ENCODE results near the gene FGF14. TPM values are rescaled to one million over a fixed set of nuclear protein-coding genes. Genes with fewer than 3 reads are reported as not detected.

Gene FGF14
- total RNA-seq, 1 donor from 2014 or later: not detected

- ChIA-PET CTCF (no interaction called here), POLR2A (no interaction called here)
- Mint-ChIP-seq H3K36me3 (ENCODE audit: low read depth) (no peaks in the 10 kb centered on the region), H3K4me1 (no peaks in the 10 kb centered on the region), H3K27ac (no peak overlapping the region), H3K4me3 (no peak overlapping the region), H3K27me3 (no peaks in the 10 kb centered on the region), H3K9me3 (no peaks in the 10 kb centered on the region)
- TF ChIP-seq, protein P1, sequence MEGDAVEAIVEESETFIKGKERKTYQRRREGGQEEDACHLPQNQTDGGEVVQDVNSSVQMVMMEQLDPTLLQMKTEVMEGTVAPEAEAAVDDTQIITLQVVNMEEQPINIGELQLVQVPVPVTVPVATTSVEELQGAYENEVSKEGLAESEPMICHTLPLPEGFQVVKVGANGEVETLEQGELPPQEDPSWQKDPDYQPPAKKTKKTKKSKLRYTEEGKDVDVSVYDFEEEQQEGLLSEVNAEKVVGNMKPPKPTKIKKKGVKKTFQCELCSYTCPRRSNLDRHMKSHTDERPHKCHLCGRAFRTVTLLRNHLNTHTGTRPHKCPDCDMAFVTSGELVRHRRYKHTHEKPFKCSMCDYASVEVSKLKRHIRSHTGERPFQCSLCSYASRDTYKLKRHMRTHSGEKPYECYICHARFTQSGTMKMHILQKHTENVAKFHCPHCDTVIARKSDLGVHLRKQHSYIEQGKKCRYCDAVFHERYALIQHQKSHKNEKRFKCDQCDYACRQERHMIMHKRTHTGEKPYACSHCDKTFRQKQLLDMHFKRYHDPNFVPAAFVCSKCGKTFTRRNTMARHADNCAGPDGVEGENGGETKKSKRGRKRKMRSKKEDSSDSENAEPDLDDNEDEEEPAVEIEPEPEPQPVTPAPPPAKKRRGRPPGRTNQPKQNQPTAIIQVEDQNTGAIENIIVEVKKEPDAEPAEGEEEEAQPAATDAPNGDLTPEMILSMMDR (IDR thresholded peaks at IDR 0.05): no peak
- no peak for ATAC-seq (ENCODE audit: low read depth)
- intact Hi-C loops (cut with micrococcal nuclease): no loop called here
- no peak for DNase-seq
These were observed 434.6 kb downstream of the FGF14 start for GRCh38 chr13:101967216-101967615.

- TF ChIP-seq, protein P1 (IDR thresholded peaks at IDR 0.05): no peak
- no peak for ATAC-seq (ENCODE audit: low read depth)
- Mint-ChIP-seq H3K9me3 (no peaks in the 10 kb centered on the region), H3K27ac (no peak overlapping the region), H3K4me3 (no peak overlapping the region), H3K36me3 (ENCODE audit: low read depth) (no peaks in the 10 kb centered on the region), H3K27me3 (no peaks in the 10 kb centered on the region), H3K4me1 (no peaks in the 10 kb centered on the region)
- ChIA-PET CTCF (no interaction called here), POLR2A (no interaction called here)
- DNase-seq: no peak
- intact Hi-C loops (cut with micrococcal nuclease): no loop called here
These were observed 436.8 kb downstream of the FGF14 start for GRCh38 chr13:101965096-101965495.

- Mint-ChIP-seq H3K27ac (no peak overlapping the region), H3K9me3 (peaks cover 3% of the 10 kb centered on the region), H3K36me3 (ENCODE audit: low read depth) (no peaks in the 10 kb centered on the region), H3K4me1 (no peaks in the 10 kb centered on the region), H3K27me3 (no peaks in the 10 kb centered on the region), H3K4me3 (no peak overlapping the region)
- intact Hi-C loops (cut with micrococcal nuclease): no loop called here
- no peak for DNase-seq
- TF ChIP-seq, protein P1 (IDR thresholded peaks at IDR 0.05): no peak
- ChIA-PET CTCF (no interaction called here), POLR2A (no interaction called here)
- no peak for ATAC-seq (ENCODE audit: low read depth)
These were observed 442.8 kb downstream of the FGF14 start for GRCh38 chr13:101959016-101959415.

- DNase-seq (no peak), ATAC-seq (ENCODE audit: low read depth) (no peak)
- H3K27ac Mint-ChIP-seq: no peak overlapping the region
- intact Hi-C loops (cut with micrococcal nuclease): no loop called here
- no peak overlapping the region for H3K4me3 Mint-ChIP-seq
- peaks cover 3% of the 10 kb centered on the region for H3K9me3 Mint-ChIP-seq
- ChIA-PET CTCF (no interaction called here), POLR2A (no interaction called here)
- H3K36me3 Mint-ChIP-seq (ENCODE audit: low read depth): no peaks in the 10 kb centered on the region
- no peaks in the 10 kb centered on the region for H3K27me3 Mint-ChIP-seq
- no peaks in the 10 kb centered on the region for H3K4me1 Mint-ChIP-seq
- TF ChIP-seq, protein P1 (IDR thresholded peaks at IDR 0.05): no peak
These were observed 446.1 kb downstream of the FGF14 start for GRCh38 chr13:101955764-101956163.

DNA sequence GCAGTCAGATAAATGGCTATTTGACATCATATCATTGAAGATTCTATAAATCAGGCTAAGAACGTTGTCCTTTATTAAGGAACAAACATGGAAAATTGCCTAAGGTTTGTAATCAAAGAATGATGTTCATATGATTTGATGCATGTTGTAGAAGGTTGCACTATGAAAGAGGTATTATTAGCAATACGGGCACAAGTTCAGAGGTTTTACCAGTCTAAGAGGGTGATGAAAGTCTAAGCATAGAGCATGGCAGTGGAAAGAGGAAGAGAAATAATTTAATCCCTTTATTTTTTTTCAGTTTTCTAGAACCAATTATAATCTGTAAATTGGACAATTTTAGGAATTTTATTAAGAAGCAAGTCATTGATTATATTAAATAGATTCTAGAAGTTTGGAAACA is 450.7 kb downstream of the FGF14 start:
- intact Hi-C loops (cut with micrococcal nuclease): no loop called here
- ChIA-PET CTCF (no interaction called here), POLR2A (no interaction called here)
- Mint-ChIP-seq H3K4me1 (no peaks in the 10 kb centered on the region), H3K4me3 (no peak overlapping the region), H3K27me3 (no peaks in the 10 kb centered on the region), H3K9me3 (peaks cover 4% of the 10 kb centered on the region), H3K27ac (no peak overlapping the region), H3K36me3 (ENCODE audit: low read depth) (no peaks in the 10 kb centered on the region)
- no peak for ATAC-seq (ENCODE audit: low read depth)
- TF ChIP-seq, protein P1 (IDR thresholded peaks at IDR 0.05): no peak
- no peak for DNase-seq

Measured in activated B cell treated with CpG ODN at 0.5 μM for 24 hours (primary cell).